ENCODE data around the gene CIB1. TPM values are rescaled to one million over a fixed set of nuclear protein-coding genes. Genes with fewer than 3 reads are reported as not detected.
"Not testable (repeated sequence)": the region's sequence is repeated elsewhere in the genome, so short reads cannot be mapped to it uniquely, and the experiment has no call there.

CIB1 gene
- total RNA-seq, 2 experiments from 2014 or later = 92.4 to 102 TPM

- no peaks in the 10 kb centered on the region for H3K9me3 Mint-ChIP-seq (ENCODE audit: insufficient read depth)
These were observed 43.8 kb downstream of the CIB1 start for GRCh38 chr15:90189781-90190467.

DNA sequence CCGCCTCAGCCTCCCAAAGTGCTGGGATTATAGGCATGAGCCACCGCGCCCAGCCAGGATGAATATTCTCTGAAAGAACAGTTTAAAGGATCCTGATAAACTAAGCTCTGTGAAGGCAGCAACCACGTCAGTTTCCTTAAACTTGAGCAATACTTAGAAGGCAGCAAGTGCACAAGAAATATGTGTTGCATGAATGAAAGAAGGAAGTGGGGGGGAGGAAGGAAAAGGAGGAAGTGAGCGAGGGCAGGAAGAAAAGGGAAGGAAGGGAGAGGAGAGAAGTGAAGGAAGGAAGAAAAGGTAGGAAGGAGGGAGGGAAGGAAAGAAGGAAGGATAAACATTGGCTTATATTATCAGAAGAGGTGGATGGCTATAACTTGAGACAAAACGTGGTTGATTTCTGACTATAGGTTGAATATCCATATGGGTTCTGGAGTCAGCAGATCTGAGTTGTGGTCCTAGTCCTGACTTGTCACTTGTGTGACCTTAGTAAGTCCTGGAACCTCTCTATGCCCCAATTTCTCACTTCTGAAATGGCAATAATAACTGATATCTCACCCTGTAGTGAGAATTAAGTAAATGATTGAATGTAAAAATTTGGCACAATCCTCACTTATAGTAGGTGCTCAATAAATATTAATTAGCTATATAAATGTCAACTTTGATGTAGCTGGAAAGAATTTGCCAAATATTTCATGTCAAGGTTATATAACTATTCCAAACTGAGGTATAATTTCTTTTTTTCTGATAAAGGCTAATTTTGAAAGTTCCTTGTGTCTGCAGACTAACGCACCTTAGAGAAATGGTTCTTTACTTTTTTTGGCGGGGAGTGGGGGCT is 44.6 kb downstream of the CIB1 start:
- Mint-ChIP-seq H3K27me3 (ENCODE audit: low read depth) (peaks cover 2% of the 10 kb centered on the region), H3K27ac (no peak overlapping the region), H3K4me1 (ENCODE audit: low read depth) (peaks cover 44% of the 10 kb centered on the region), H3K4me3 (no peak overlapping the region), H3K9me3 (ENCODE audit: insufficient read depth) (no peaks in the 10 kb centered on the region), H3K36me3 (ENCODE audit: low read depth) (peaks cover 2% of the 10 kb centered on the region)
- ATAC-seq (no peak), DNase-seq (no peak)
- POLR2A ChIA-PET = no interaction called here
- CTCF ChIA-PET = interaction anchor here (1.2 to 4.0 kb wide), 2 partner anchors 12 to 25 kb away, joined by 3 to 19 read pairs; partner anchors contain the start of gene SEMA4B

More at GRCh38 chr15:90189781-90190467, 43.8 kb downstream of the CIB1 start:
- Mint-ChIP-seq H3K36me3 (ENCODE audit: low read depth) (peaks cover 2% of the 10 kb centered on the region), H3K27ac (peak overlapping the region; percentile 35), H3K27me3 (ENCODE audit: low read depth) (peaks cover 2% of the 10 kb centered on the region), H3K4me3 (no peak overlapping the region), H3K4me1 (ENCODE audit: low read depth) (peaks cover 40% of the 10 kb centered on the region)
- DNase-seq (no peak), ATAC-seq (no peak)
- ChIA-PET POLR2A (no interaction called here), CTCF (interaction anchor here (1.2 to 4.0 kb wide), 2 partner anchors 11 to 25 kb away, joined by 3 to 19 read pairs; partner anchors contain the start of gene SEMA4B)

GRCh38 chr15:90188065-90188464 is 45.7 kb downstream of the CIB1 start:
- not testable (repeated sequence) for H3K4me3 Mint-ChIP-seq; H3K9me3 Mint-ChIP-seq (ENCODE audit: insufficient read depth); H3K27me3 Mint-ChIP-seq (ENCODE audit: low read depth); DNase-seq; H3K27ac Mint-ChIP-seq; ATAC-seq; H3K36me3 Mint-ChIP-seq (ENCODE audit: low read depth)
- peaks cover 40% of the 10 kb centered on the region for H3K4me1 Mint-ChIP-seq (ENCODE audit: low read depth)
- ChIA-PET POLR2A (interaction anchor here (0.5 kb wide), 1 partner anchor 35 kb away, joined by 4 read pairs; no protein-coding TSS in a partner anchor), CTCF (interaction anchor here (0.6 kb wide), 1 partner anchor 318 kb away, joined by 4 read pairs; no protein-coding TSS in a partner anchor)

GRCh38 chr15:90187257-90187868 is 46.4 kb downstream of the CIB1 start:
- H3K9me3 Mint-ChIP-seq (ENCODE audit: insufficient read depth) = no peaks in the 10 kb centered on the region
- ChIA-PET CTCF (interaction anchor here (0.7 to 1.7 kb wide), 3 partner anchors 9 to 115 kb away, joined by 3 read pairs; no protein-coding TSS in a partner anchor), POLR2A (interaction anchor here (0.5 kb wide), 1 partner anchor 34 kb away, joined by 4 read pairs; no protein-coding TSS in a partner anchor)
- H3K27ac Mint-ChIP-seq = no peak overlapping the region
- DNase-seq (no peak), ATAC-seq (no peak)
- peaks cover 33% of the 10 kb centered on the region for H3K4me1 Mint-ChIP-seq (ENCODE audit: low read depth)
- no peak overlapping the region for H3K4me3 Mint-ChIP-seq
- H3K36me3 Mint-ChIP-seq (ENCODE audit: low read depth) = no peaks in the 10 kb centered on the region
- peaks cover 2% of the 10 kb centered on the region for H3K27me3 Mint-ChIP-seq (ENCODE audit: low read depth)

DNA sequence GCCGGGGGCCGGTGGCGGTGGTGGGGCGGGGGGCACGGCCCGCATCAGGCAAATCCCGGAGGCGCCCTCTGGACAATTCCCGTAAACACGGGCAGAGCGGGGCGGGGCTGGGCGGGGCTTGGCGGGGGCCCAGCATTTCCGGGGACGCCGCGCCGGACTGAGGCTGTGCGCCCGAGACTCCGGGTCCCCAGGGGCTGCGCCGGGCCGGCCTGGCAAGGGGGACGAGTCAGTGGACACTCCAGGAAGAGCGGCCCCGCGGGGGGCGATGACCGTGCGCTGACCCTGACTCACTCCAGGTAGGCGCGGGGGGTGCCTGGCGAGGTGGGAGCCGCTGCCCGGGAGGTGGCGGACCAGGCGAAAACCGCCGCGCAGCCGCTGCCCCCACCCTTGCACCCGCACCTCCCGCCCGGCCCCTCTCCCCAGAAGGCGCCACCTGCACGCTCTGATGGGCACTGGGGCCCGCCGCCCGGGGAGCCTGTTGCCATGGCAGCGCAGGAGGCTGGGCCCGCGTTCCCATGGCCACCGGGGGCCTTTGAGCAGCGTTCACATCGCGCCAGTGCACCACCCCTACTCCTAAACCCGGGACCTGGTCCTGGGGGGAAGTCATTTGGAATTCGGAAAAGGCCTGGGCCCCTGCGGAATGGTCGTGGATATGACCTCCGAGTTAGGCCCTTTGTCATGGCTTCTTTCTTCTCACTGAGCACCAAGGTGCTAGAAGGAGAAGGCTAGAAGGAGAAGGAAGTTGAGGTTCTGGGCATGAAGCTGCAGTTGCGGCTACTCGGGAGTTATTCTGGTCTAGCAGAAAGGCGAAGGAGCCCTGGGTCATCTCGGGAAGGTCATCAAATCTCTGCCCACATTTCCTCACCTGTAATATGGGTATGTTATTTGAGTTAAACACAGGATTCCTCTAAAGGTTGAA is 48.7 kb downstream of the CIB1 start:
- ATAC-seq = peak; percentile 86
- ChIA-PET POLR2A (no interaction called here), CTCF (interaction anchor here (1.7 kb wide), 1 partner anchor 34 kb away, joined by 3 read pairs; no protein-coding TSS in a partner anchor)
- peak; percentile 69 for DNase-seq
- Mint-ChIP-seq H3K9me3 (ENCODE audit: insufficient read depth) (no peaks in the 10 kb centered on the region), H3K27ac (no peak overlapping the region), H3K27me3 (ENCODE audit: low read depth) (peaks cover 8% of the 10 kb centered on the region), H3K36me3 (ENCODE audit: low read depth) (no peaks in the 10 kb centered on the region), H3K4me1 (ENCODE audit: low read depth) (peaks cover 19% of the 10 kb centered on the region), H3K4me3 (peak overlapping the region; percentile 79)

DNA sequence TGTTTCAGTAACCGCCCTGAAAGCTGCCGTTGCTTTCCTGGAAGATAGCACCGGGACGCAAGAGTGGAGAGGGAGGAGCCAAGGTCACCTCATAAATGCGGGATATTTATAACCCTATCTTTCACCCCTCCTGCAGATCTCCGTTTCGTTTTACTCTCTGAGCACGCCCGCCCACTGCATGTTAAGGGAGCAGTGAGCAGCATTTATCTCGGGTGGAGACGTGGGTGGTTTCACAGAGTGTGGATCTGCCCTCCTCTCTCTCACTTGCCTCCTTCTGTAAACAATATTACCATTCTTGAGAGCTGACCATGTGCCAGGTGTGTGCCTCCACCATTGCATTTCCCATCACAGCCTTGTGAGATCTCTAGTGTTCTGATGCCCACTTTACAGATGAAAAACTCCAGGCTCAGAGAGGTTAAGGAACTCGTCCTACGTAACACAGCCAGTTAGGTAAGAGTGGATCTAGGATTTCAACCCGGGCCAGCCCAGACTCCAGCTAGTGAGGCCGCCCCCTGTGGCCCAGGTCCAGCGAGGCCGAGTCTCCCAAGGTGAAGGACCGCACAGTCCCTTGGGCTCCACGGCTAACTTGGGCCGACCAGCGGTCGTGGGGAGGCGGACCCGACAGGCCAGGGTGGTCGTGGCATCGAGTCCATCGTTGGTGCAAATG is 49.5 kb downstream of the CIB1 start:
- Mint-ChIP-seq H3K4me1 (ENCODE audit: low read depth) (peaks cover 21% of the 10 kb centered on the region), H3K36me3 (ENCODE audit: low read depth) (no peaks in the 10 kb centered on the region), H3K4me3 (peak overlapping the region; percentile 58), H3K9me3 (ENCODE audit: insufficient read depth) (no peaks in the 10 kb centered on the region), H3K27ac (peak overlapping the region; percentile 43), H3K27me3 (ENCODE audit: low read depth) (peaks cover 11% of the 10 kb centered on the region)
- CTCF ChIA-PET = interaction anchor here (0.9 kb wide), 1 partner anchor 35 kb away, joined by 3 read pairs; no protein-coding TSS in a partner anchor
- POLR2A ChIA-PET = no interaction called here
- DNase-seq = no peak
- no peak for ATAC-seq

DNA sequence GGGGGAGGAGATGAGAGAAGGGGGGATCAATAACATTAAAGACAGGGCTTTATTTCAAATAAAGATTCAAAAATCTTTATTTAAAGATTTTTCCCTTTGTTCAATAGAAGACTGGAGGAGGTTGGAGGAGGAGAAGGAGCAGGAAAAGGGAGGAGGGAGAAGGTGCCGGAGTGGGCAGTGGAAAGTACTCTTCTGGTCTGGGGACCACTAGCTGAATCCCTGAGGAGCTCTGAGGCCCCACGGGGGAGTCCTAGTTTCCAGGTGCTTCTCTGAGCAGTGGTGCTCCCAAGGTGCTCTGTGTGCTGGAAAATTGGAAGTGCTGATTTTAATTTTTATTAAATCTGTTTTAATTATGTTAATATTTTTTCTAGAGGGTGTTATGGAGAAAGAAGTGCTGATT is 52.0 kb downstream of the CIB1 start:
- POLR2A ChIA-PET = interaction anchor here (0.9 kb wide), 1 partner anchor 10 kb away, joined by 3 read pairs; no protein-coding TSS in a partner anchor
- DNase-seq (no peak), ATAC-seq (no peak)
- H3K27ac Mint-ChIP-seq = no peak overlapping the region
- H3K4me1 Mint-ChIP-seq (ENCODE audit: low read depth) = peaks cover 25% of the 10 kb centered on the region
- CTCF ChIA-PET = interaction anchor here (0.7 to 1.1 kb wide), 2 partner anchors 16 to 79 kb away, joined by 3 read pairs; partner anchors contain the start of gene IDH2
- no peaks in the 10 kb centered on the region for H3K9me3 Mint-ChIP-seq (ENCODE audit: insufficient read depth)
- peaks cover 12% of the 10 kb centered on the region for H3K27me3 Mint-ChIP-seq (ENCODE audit: low read depth)
- no peak overlapping the region for H3K4me3 Mint-ChIP-seq
- H3K36me3 Mint-ChIP-seq (ENCODE audit: low read depth) = no peaks in the 10 kb centered on the region

Other genes starting within 250 kb of the CIB1 start
- gene ZNF710, start 232.6 kb downstream of the CIB1 start, total RNA-seq = 10 to 100 TPM; 22.7 to 24.9 TPM
- 100 to 1,000 TPM; 291 to 301 TPM for gene IDH2, start 131.5 kb downstream of the CIB1 start, total RNA-seq
- 10 to 100 TPM in 1 of 2 experiments, 1 to 10 TPM in 1; 8.6 to 11.2 TPM for gene SEMA4B, start 32.6 kb downstream of the CIB1 start, total RNA-seq
- 10 to 100 TPM; 10.0 to 12.1 TPM for gene GDPGP1, start 268 bp upstream of the CIB1 start, total RNA-seq
- gene TTLL13, start 15.6 kb upstream of the CIB1 start, total RNA-seq = 1 to 10 TPM in 1 of 2 experiments, not detected in 1; 1.3 TPM
- gene NGRN, start 31.7 kb upstream of the CIB1 start, total RNA-seq = 10 to 100 TPM; 29.7 to 29.8 TPM
- 1 to 10 TPM in 1 of 2 experiments, under 1 TPM in 1; 0.60 to 1.6 TPM for gene ZNF774, start 118.3 kb upstream of the CIB1 start, total RNA-seq
- 100 to 1,000 TPM; 249 to 257 TPM for gene IQGAP1, start 154.3 kb upstream of the CIB1 start, total RNA-seq

Data from activated CD8-positive, alpha-beta T cell treated with anti-CD3 and anti-CD28 coated beads, Interleukin-2, amount 10 ng/mL, durations not matched to agents 7 days and 5 days (primary cell).